Measurements from ENCODE around the gene ZNF605. TPM values are rescaled to one million over a fixed set of nuclear protein-coding genes. Genes with fewer than 3 reads are reported as not detected.
"Not testable (repeated sequence)": the region's sequence is repeated elsewhere in the genome, so short reads cannot be mapped to it uniquely, and the experiment has no call there.

ZNF605 gene
- 1 to 10 TPM; 8.0 to 8.3 TPM for total RNA-seq

- intact Hi-C loops (cut with DNase I, micrococcal nuclease), result loop anchor here (1.0 to 2.0 kb wide), 9 partner anchors 30 to 225 kb away; partner anchors contain the start of genes ZNF140 (in 2 of the 2), ZNF26 (in 2 of the 2), CHFR (in 1 of the 2) and ZNF10 (in 1 of the 2)
- ATAC-seq (peak; percentile 91), DNase-seq (peak; percentile 93)
- CTCF ChIA-PET, result no interaction called here
- Mint-ChIP-seq H3K4me3 (peak within 1 kb of the TSS; percentile 93), H3K36me3 (ENCODE audit: low read depth) (peaks cover 22% of the 10 kb centered on the region), H3K27me3 (no peaks in the 10 kb centered on the region), H3K4me1 (peaks cover 22% of the 10 kb centered on the region), H3K27ac (peak within 1 kb of the TSS; percentile 88), H3K9me3 (ENCODE audit: low read depth) (peaks cover 12% of the 10 kb centered on the region)
- POLR2A ChIA-PET, result no interaction called here
Measured at GRCh38 chr12:132956011-132956788, at the start of gene ZNF605. Gene ZNF605, minus strand, starts transcription at chr12:132956306. Its CDS starts 10,671 bp downstream, at chr12:132945635.

DNA sequence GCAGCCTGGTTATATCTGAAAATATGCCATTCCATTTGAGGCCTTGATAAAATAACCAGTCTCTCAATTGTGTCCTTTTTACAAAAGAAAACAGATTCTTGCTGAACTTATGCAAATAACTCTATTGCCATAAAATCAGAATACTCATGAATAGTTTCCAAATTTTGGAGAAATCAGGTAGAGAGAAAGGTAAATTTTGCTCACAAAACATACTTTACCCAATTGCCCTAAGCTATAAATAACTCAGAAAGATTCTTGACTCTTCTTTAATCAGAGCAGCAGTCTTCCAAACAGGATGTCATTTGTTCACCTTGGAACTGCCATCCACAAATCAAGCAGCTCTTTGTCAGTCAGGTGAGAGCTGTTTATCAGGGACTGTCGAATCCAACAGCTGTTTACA is 42.6 kb upstream of the ZNF605 start:
- POLR2A ChIA-PET, result no interaction called here
- no peak for ATAC-seq
- CTCF ChIA-PET, result interaction anchor here (1.2 kb wide), 1 partner anchor 15 kb away, joined by 4 read pairs; no protein-coding TSS in a partner anchor

GRCh38 chr12:132986885-132987225 is 30.7 kb upstream of the ZNF605 start:
- peak; percentile 1 for ATAC-seq
- intact Hi-C loops (cut with DNase I, micrococcal nuclease), result loop anchor here (1.0 to 2.0 kb wide), 9 partner anchors 31 to 194 kb away; partner anchors contain the start of genes ZNF10 (in 2 of the 2), ZNF140 (in 2 of the 2), ZNF268 (in 2 of the 2) and ZNF605 (in 2 of the 2)
- peak overlapping the region; percentile 96 for H3K27ac Mint-ChIP-seq
- H3K9me3 Mint-ChIP-seq (ENCODE audit: low read depth), result peaks cover 22% of the 10 kb centered on the region
- peak overlapping the region; percentile 79 for H3K4me3 Mint-ChIP-seq
- DNase-seq, result no peak
- POLR2A ChIA-PET, result interaction anchor here (0.9 to 1.5 kb wide), 2 partner anchors 17 to 93 kb away, joined by 3 to 6 read pairs; no protein-coding TSS in a partner anchor
- CTCF ChIA-PET, result interaction anchor here (0.6 to 1.5 kb wide), 4 partner anchors 11 to 197 kb away, joined by 3 to 5 read pairs (median 3); partner anchors contain the start of gene ZNF268
- peaks cover 4% of the 10 kb centered on the region for H3K27me3 Mint-ChIP-seq
- peaks cover 56% of the 10 kb centered on the region for H3K36me3 Mint-ChIP-seq (ENCODE audit: low read depth)
- H3K4me1 Mint-ChIP-seq, result peaks cover 26% of the 10 kb centered on the region

More for the DNA sequence above, 42.6 kb upstream of the ZNF605 start:
- DNase-seq, result no peak
- intact Hi-C loops (cut with DNase I, micrococcal nuclease), result no loop called here
- Mint-ChIP-seq H3K27me3 (no peaks in the 10 kb centered on the region), H3K4me3 (no peak overlapping the region), H3K9me3 (ENCODE audit: low read depth) (peaks cover 58% of the 10 kb centered on the region), H3K4me1 (peaks cover 5% of the 10 kb centered on the region), H3K36me3 (ENCODE audit: low read depth) (peaks cover 85% of the 10 kb centered on the region), H3K27ac (no peak overlapping the region)

GRCh38 chr12:132986001-132986884 is 30.1 kb upstream of the ZNF605 start, which contains the start of gene ZNF26:
Gene ZNF26, plus strand, starts transcription at chr12:132986367. Its CDS starts 474 bp downstream, at chr12:132986841.
- CTCF ChIA-PET, result interaction anchor here (0.6 to 1.5 kb wide), 5 partner anchors 10 to 198 kb away, joined by 3 to 5 read pairs (median 3); partner anchors contain the start of gene ZNF268
- peaks cover 22% of the 10 kb centered on the region for H3K9me3 Mint-ChIP-seq (ENCODE audit: low read depth)
- peak; percentile 97 for ATAC-seq
- H3K4me1 Mint-ChIP-seq, result peaks cover 26% of the 10 kb centered on the region
- peaks cover 4% of the 10 kb centered on the region for H3K27me3 Mint-ChIP-seq
- intact Hi-C loops (cut with DNase I, micrococcal nuclease), result loop anchor here (1.0 to 2.0 kb wide), 9 partner anchors 30 to 195 kb away; partner anchors contain the start of genes ZNF10 (in 2 of the 2), ZNF140 (in 2 of the 2), ZNF268 (in 2 of the 2) and ZNF605 (in 2 of the 2)
- peak within 1 kb of the TSS; percentile 79 for H3K4me3 Mint-ChIP-seq
- peak within 1 kb of the TSS; percentile 96 for H3K27ac Mint-ChIP-seq
- POLR2A ChIA-PET, result interaction anchor here (0.8 to 1.5 kb wide), 3 partner anchors 16 to 94 kb away, joined by 3 to 6 read pairs (median 3); no protein-coding TSS in a partner anchor
- peaks cover 51% of the 10 kb centered on the region for H3K36me3 Mint-ChIP-seq (ENCODE audit: low read depth)
- DNase-seq, result peak; percentile 94

- POLR2A ChIA-PET; intact Hi-C loops (cut with DNase I, micrococcal nuclease); ATAC-seq; CTCF ChIA-PET; H3K27ac Mint-ChIP-seq; H3K4me1 Mint-ChIP-seq; H3K27me3 Mint-ChIP-seq; H3K4me3 Mint-ChIP-seq; H3K36me3 Mint-ChIP-seq (ENCODE audit: low read depth): not testable (repeated sequence)
- peaks cover 31% of the 10 kb centered on the region for H3K9me3 Mint-ChIP-seq (ENCODE audit: low read depth)
- DNase-seq, result peak; percentile 69
Measured at GRCh38 chr12:132976870-132977269, 20.8 kb upstream of the ZNF605 start.

GRCh38 chr12:132972374-132972773 is 16.3 kb upstream of the ZNF605 start:
- intact Hi-C loops (cut with DNase I, micrococcal nuclease), result no loop called here
- H3K4me1 Mint-ChIP-seq, result no peaks in the 10 kb centered on the region
- H3K27ac Mint-ChIP-seq, result no peak overlapping the region
- ATAC-seq (no peak), DNase-seq (no peak)
- H3K27me3 Mint-ChIP-seq, result peaks cover 1% of the 10 kb centered on the region
- H3K4me3 Mint-ChIP-seq, result no peak overlapping the region
- ChIA-PET CTCF (no interaction called here), POLR2A (no interaction called here)
- H3K9me3 Mint-ChIP-seq (ENCODE audit: low read depth), result peaks cover 25% of the 10 kb centered on the region
- H3K36me3 Mint-ChIP-seq (ENCODE audit: low read depth), result peaks cover 4% of the 10 kb centered on the region

DNA sequence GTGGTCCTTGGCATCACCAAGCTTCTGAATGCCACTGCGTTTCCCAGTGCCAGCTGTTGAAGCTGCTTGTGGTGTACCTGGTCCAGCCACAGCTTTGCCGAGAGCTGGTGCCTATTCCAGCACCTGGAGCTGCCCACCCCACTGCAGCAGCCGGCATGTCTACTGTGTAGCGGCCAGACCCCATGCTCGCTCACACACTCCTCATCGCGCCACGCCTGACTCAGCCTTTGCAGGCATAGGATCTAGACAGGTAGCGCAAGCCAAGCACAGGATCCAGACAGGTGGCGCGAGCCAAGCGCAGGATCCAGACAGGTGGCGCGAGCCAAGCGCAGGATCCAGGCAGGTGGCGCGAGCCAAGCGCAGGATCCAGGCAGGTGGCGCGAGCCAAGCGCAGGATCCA is 11.6 kb upstream of the ZNF605 start:
- peaks cover 18% of the 10 kb centered on the region for H3K36me3 Mint-ChIP-seq (ENCODE audit: low read depth)
- H3K4me1 Mint-ChIP-seq, result no peaks in the 10 kb centered on the region
- POLR2A ChIA-PET, result interaction anchor here (0.6 kb wide), 1 partner anchor 166 kb away, joined by 3 read pairs; no protein-coding TSS in a partner anchor
- H3K27ac Mint-ChIP-seq, result no peak overlapping the region
- DNase-seq (no peak), ATAC-seq (no peak)
- CTCF ChIA-PET, result interaction anchor here (0.6 to 0.9 kb wide), 2 partner anchors 10 to 83 kb away, joined by 3 to 4 read pairs; no protein-coding TSS in a partner anchor
- H3K9me3 Mint-ChIP-seq (ENCODE audit: low read depth), result peaks cover 20% of the 10 kb centered on the region
- intact Hi-C loops (cut with DNase I, micrococcal nuclease), result no loop called here
- H3K27me3 Mint-ChIP-seq, result no peaks in the 10 kb centered on the region
- no peak overlapping the region for H3K4me3 Mint-ChIP-seq

DNA sequence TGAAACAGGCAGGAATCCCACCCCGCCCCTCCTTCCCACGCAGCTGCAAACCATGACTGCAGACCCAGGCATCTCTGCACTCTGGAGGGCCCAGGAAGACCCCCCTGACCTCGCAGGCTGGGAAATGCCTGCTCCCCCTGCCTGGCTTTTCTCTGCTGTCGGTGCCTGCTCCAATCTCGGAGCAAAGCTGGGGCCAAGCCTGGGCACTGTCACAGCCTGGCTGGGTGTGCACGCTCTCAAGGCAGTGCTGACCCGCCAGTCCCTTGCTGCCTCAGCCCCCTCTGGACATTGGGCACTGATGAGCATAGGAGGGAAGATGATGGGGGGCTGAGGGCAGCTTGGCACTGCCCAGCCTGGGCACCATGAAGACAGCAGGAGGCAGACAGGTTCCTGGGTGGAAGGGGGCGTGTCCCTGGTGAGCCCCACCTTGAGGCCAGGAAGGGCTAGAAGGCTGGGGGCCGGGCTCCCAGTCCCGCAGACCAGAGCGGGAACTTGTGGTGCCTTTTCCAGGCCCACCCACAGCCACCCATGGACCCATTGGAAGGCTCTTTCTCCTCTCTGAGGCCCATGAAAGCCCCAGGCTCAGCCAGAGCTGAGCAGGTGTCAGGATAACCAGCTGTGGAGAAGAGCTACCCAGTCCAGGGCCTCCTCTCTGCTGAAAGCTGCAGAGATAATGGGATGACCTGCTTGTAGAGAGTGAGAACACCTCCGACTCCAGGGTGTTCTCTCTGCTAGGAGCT is 10.7 kb upstream of the ZNF605 start:
- ChIA-PET POLR2A (interaction anchor here (0.6 kb wide), 1 partner anchor 167 kb away, joined by 3 read pairs; no protein-coding TSS in a partner anchor), CTCF (interaction anchor here (0.5 to 1.1 kb wide), 4 partner anchors 9 to 170 kb away, joined by 3 to 4 read pairs (median 3); no protein-coding TSS in a partner anchor)
- no peak overlapping the region for H3K4me3 Mint-ChIP-seq
- H3K4me1 Mint-ChIP-seq, result no peaks in the 10 kb centered on the region
- H3K27me3 Mint-ChIP-seq, result no peaks in the 10 kb centered on the region
- H3K9me3 Mint-ChIP-seq (ENCODE audit: low read depth), result peaks cover 13% of the 10 kb centered on the region
- no peak for DNase-seq
- ATAC-seq, result no peak
- H3K36me3 Mint-ChIP-seq (ENCODE audit: low read depth), result peaks cover 19% of the 10 kb centered on the region
- H3K27ac Mint-ChIP-seq, result no peak overlapping the region
- intact Hi-C loops (cut with DNase I, micrococcal nuclease), result no loop called here

- DNase-seq (no peak), ATAC-seq (no peak)
- Mint-ChIP-seq H3K4me1 (no peaks in the 10 kb centered on the region), H3K36me3 (ENCODE audit: low read depth) (peaks cover 23% of the 10 kb centered on the region), H3K27me3 (no peaks in the 10 kb centered on the region), H3K27ac (no peak overlapping the region), H3K9me3 (ENCODE audit: low read depth) (peaks cover 10% of the 10 kb centered on the region), H3K4me3 (no peak overlapping the region)
- ChIA-PET CTCF (interaction anchor here (1.0 to 1.2 kb wide), 2 partner anchors 17 to 144 kb away, joined by 3 read pairs; no protein-coding TSS in a partner anchor), POLR2A (no interaction called here)
- intact Hi-C loops (cut with DNase I, micrococcal nuclease), result no loop called here
Measured at GRCh38 chr12:132965796-132966195, 9.7 kb upstream of the ZNF605 start.

GRCh38 chr12:132963947-132964346 is 7.8 kb upstream of the ZNF605 start:
- not testable (repeated sequence) for H3K27me3 Mint-ChIP-seq

More at GRCh38 chr12:132963947-132964346, 7.8 kb upstream of the ZNF605 start:
- intact Hi-C loops (cut with DNase I, micrococcal nuclease); POLR2A ChIA-PET; H3K4me3 Mint-ChIP-seq; H3K4me1 Mint-ChIP-seq; ATAC-seq; H3K9me3 Mint-ChIP-seq (ENCODE audit: low read depth); H3K27ac Mint-ChIP-seq: not testable (repeated sequence)
- peaks cover 26% of the 10 kb centered on the region for H3K36me3 Mint-ChIP-seq (ENCODE audit: low read depth)
- peak; percentile 53 for DNase-seq
- CTCF ChIA-PET, result interaction anchor here (1.1 kb wide), 1 partner anchor 23 kb away, joined by 3 read pairs; no protein-coding TSS in a partner anchor

Data from activated CD4-positive, alpha-beta T cell treated with anti-CD3 and anti-CD28 coated beads for 36 hours (primary cell).